Measurements from ENCODE around the gene ASXL3.

The ASXL3 gene

DNA sequence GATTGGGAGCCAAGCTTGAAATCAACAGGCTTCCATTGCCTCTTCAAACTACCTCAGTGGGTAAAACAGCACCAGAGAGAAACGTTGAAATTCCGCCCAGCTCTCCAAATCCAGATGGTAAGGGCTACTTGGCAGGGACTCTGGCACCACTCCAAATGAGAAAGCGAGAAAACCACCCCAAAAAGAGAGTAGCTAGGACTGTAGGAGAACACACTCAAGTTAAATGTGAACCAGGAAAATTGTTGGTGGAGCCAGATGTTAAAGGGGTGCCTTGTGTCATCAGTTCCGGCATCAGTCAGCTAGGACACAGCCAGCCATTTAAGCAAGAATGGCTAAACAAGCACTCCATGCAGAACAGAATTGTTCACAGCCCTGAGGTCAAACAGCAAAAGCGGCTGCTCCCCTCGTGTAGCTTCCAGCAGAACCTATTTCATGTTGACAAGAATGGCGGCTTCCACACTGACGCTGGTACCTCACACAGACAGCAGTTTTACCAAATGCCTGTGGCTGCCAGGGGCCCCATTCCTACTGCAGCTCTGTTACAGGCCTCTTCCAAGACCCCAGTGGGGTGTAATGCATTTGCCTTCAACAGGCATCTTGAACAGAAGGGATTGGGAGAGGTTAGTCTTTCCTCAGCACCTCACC lies 167.3 kb downstream of the ASXL3 start:
- no peak for TF ChIP-seq L3MBTL2 (conservative IDR thresholded peaks at IDR 0.05)
- TF ChIP-seq ELF4 (IDR thresholded peaks at IDR 0.05): no peak
- TF ChIP-seq FOXA1 (IDR thresholded peaks at IDR 0.05): no peak
- no peak for TF ChIP-seq PKNOX1 (IDR thresholded peaks at IDR 0.05)
- no peak for TF ChIP-seq NFRKB (IDR thresholded peaks at IDR 0.05)
- no peak for TF ChIP-seq SUZ12 (IDR thresholded peaks at IDR 0.05)
- no peak for TF ChIP-seq HDGF (IDR thresholded peaks at IDR 0.05; ENCODE audit: borderline replicate concordance)
- no peak for TF ChIP-seq LEF1 (IDR thresholded peaks at IDR 0.05; ENCODE audit: borderline replicate concordance)
- TF ChIP-seq CTBP1 (IDR thresholded peaks at IDR 0.05; ENCODE audit: borderline replicate concordance): no peak
- DNase-seq (ENCODE audit: extremely low spot score): no peak
- POLR2A ChIA-PET: no interaction called here
- CTCF ChIA-PET: interaction anchor here (0.5 to 0.6 kb wide), 2 partner anchors 9 to 238 kb away, joined by 3 read pairs; no protein-coding TSS in a partner anchor

DNA sequence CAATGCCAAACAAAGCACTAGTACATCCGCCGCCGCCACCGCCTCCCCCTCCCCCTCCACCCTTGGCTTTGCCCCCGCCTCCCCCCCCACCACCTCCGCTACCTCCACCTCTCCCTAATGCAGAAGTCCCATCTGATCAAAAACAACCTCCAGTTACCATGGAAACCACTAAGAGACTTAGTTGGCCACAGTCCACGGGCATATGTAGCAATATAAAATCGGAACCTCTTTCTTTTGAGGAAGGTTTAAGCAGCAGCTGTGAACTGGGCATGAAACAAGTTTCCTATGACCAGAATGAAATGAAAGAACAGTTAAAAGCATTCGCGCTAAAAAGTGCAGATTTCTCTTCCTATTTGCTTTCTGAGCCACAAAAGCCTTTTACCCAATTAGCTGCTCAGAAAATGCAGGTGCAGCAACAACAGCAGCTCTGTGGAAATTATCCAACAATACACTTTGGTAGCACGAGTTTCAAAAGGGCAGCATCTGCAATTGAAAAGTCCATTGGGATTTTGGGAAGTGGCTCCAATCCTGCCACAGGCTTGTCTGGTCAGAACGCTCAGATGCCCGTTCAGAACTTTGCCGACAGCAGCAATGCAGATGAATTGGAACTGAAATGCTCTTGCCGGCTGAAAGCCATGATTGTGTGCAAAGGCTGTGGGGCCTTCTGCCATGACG lies 168.0 kb downstream of the ASXL3 start:
- TF ChIP-seq FOXM1 (IDR thresholded peaks at IDR 0.05; ENCODE audit: borderline replicate concordance) (no peak), SUZ12 (IDR thresholded peaks at IDR 0.05) (no peak), PKNOX1 (IDR thresholded peaks at IDR 0.05) (no peak), ZNF384 (IDR thresholded peaks at IDR 0.05) (no peak), HDGF (IDR thresholded peaks at IDR 0.05; ENCODE audit: borderline replicate concordance) (no peak), FOXA1 (IDR thresholded peaks at IDR 0.05) (no peak), TARDBP (IDR thresholded peaks at IDR 0.05) (no peak), ELF4 (IDR thresholded peaks at IDR 0.05) (no peak)
- ChIA-PET POLR2A (no interaction called here), CTCF (interaction anchor here (0.5 kb wide), 1 partner anchor 8 kb away, joined by 3 read pairs; no protein-coding TSS in a partner anchor)
- no peak for DNase-seq (ENCODE audit: extremely low spot score)

GRCh38 chr18:33749834-33750233 lies 171.8 kb downstream of the ASXL3 start:
- TF ChIP-seq FOXK2 (IDR thresholded peaks at IDR 0.05): no peak
- no peak for TF ChIP-seq FOXA1 (IDR thresholded peaks at IDR 0.05)
- no peak for TF ChIP-seq HDGF (IDR thresholded peaks at IDR 0.05; ENCODE audit: borderline replicate concordance)
- TF ChIP-seq NFRKB (IDR thresholded peaks at IDR 0.05): no peak
- no peak for TF ChIP-seq SP1 (IDR thresholded peaks at IDR 0.05)
- no peak for TF ChIP-seq SUZ12 (IDR thresholded peaks at IDR 0.05)
- TF ChIP-seq ELF4 (IDR thresholded peaks at IDR 0.05): no peak
- TF ChIP-seq ZNF384 (IDR thresholded peaks at IDR 0.05): no peak
- no peak for TF ChIP-seq PKNOX1 (IDR thresholded peaks at IDR 0.05)
- TF ChIP-seq L3MBTL2 (conservative IDR thresholded peaks at IDR 0.05): no peak
- no peak for TF ChIP-seq TARDBP (IDR thresholded peaks at IDR 0.05)
- no peak for DNase-seq (ENCODE audit: extremely low spot score)
- POLR2A ChIA-PET: no interaction called here
- CTCF ChIA-PET: interaction anchor here (0.6 to 1.1 kb wide), 3 partner anchors 93 to 728 kb away, joined by 3 to 4 read pairs (median 3); no protein-coding TSS in a partner anchor

GRCh38 chr18:33750366-33750765 lies 172.3 kb downstream of the ASXL3 start:
- ChIA-PET POLR2A (no interaction called here), CTCF (interaction anchor here (1.0 to 1.1 kb wide), 2 partner anchors 92 to 255 kb away, joined by 3 read pairs; no protein-coding TSS in a partner anchor)
- TF ChIP-seq L3MBTL2 (conservative IDR thresholded peaks at IDR 0.05): no peak
- TF ChIP-seq SP1 (IDR thresholded peaks at IDR 0.05): no peak
- no peak for TF ChIP-seq TARDBP (IDR thresholded peaks at IDR 0.05)
- no peak for TF ChIP-seq FOXK2 (IDR thresholded peaks at IDR 0.05)
- no peak for DNase-seq (ENCODE audit: extremely low spot score)

DNA sequence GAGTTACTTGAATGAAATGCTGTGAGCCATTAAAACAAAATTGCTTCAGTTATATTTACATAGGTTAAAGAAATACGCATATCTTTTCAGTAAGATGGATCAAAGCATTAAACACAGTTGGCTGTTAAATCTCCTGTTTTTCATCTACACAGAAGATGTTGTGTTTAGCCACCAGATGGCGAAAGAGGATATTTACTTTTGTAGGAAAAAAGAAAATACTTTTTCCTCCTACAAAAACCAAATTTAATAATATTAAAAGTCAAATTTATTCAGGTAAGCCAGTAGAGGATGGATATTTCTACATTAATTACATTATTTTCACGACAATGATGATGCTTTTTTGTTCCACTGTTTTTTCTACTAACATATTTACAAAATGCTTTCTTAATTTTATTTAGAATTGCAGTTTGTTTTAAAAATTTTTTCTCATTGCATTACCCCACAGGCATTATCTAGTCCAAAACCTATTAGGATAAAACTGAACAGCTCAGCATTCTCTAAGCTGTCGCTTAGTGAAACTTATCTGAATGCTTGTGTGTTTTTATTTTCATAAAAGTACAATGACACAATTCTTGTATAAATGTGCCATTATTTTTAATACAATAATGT lies 173.7 kb downstream of the ASXL3 start:
- no peak for TF ChIP-seq FOXA1 (IDR thresholded peaks at IDR 0.05)
- no peak for TF ChIP-seq L3MBTL2 (conservative IDR thresholded peaks at IDR 0.05)
- TF ChIP-seq ELF4 (IDR thresholded peaks at IDR 0.05): no peak
- no peak for TF ChIP-seq ARNT (IDR thresholded peaks at IDR 0.05)
- TF ChIP-seq CTBP1 (IDR thresholded peaks at IDR 0.05; ENCODE audit: borderline replicate concordance): no peak
- no peak for TF ChIP-seq SUZ12 (IDR thresholded peaks at IDR 0.05)
- no peak for TF ChIP-seq FOXM1 (IDR thresholded peaks at IDR 0.05; ENCODE audit: borderline replicate concordance)
- TF ChIP-seq TARDBP (IDR thresholded peaks at IDR 0.05): no peak
- no peak for TF ChIP-seq PKNOX1 (IDR thresholded peaks at IDR 0.05)
- TF ChIP-seq SP1 (IDR thresholded peaks at IDR 0.05): no peak
- TF ChIP-seq NFRKB (IDR thresholded peaks at IDR 0.05): no peak
- no peak for TF ChIP-seq FOXK2 (IDR thresholded peaks at IDR 0.05)
- POLR2A ChIA-PET: no interaction called here
- DNase-seq (ENCODE audit: extremely low spot score): no peak
- CTCF ChIA-PET: interaction anchor here (0.6 kb wide), 1 partner anchor 191 kb away, joined by 3 read pairs; no protein-coding TSS in a partner anchor

DNA sequence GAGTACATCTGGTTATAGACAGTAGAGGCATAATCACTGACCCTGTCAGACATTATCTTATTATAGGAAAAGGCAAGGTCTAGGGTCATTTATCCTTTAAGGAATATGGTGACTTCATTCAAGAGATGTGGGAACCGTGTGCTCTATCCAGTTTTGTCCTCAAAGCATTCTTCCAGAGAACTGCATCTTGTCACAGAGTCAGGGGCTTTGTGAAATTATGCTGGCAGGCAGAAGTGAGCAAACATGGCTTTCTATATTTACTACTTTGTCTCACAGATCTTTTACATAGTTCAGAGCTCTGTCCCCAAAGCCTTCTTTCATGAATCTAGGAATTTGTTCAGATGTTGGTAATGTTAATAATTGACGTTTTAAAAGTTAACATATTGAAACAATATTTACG lies 177.4 kb downstream of the ASXL3 start:
- TF ChIP-seq PKNOX1 (IDR thresholded peaks at IDR 0.05) (no peak), CTBP1 (IDR thresholded peaks at IDR 0.05; ENCODE audit: borderline replicate concordance) (no peak), BHLHE40 (IDR thresholded peaks at IDR 0.05; ENCODE audit: borderline replicate concordance) (no peak), ARNT (IDR thresholded peaks at IDR 0.05) (no peak), LEF1 (IDR thresholded peaks at IDR 0.05; ENCODE audit: borderline replicate concordance) (no peak), FOXM1 (IDR thresholded peaks at IDR 0.05; ENCODE audit: borderline replicate concordance) (no peak), SUZ12 (IDR thresholded peaks at IDR 0.05) (no peak), ZNF384 (IDR thresholded peaks at IDR 0.05) (no peak), ELF4 (IDR thresholded peaks at IDR 0.05) (no peak)
- POLR2A ChIA-PET: no interaction called here
- CTCF ChIA-PET: interaction anchor here (1.5 kb wide), 1 partner anchor 523 kb away, joined by 4 read pairs; no protein-coding TSS in a partner anchor
- DNase-seq (ENCODE audit: extremely low spot score): no peak
